GM12875 (cell line): Measurements from ENCODE around the gene CAVIN3.

Experiments
- H3K4me3 ChIP-seq: one replicate; pipeline ENCODE4 v1.5.1; 2011; ENCODE audit warnings: low read depth, low read length, control low read depth
- TF ChIP-seq, protein P1 (sequence below): IDR thresholded peaks from 2 replicates; pipeline ENCODE4 v1.5.1; 2011; ENCODE audit warnings: low read depth, mild to moderate bottlenecking, control low read depth, inconsistent platforms, low read length, moderate library complexity, borderline replicate concordance; ENCODE audit not compliant: insufficient read depth

Gene CAVIN3

DNA sequence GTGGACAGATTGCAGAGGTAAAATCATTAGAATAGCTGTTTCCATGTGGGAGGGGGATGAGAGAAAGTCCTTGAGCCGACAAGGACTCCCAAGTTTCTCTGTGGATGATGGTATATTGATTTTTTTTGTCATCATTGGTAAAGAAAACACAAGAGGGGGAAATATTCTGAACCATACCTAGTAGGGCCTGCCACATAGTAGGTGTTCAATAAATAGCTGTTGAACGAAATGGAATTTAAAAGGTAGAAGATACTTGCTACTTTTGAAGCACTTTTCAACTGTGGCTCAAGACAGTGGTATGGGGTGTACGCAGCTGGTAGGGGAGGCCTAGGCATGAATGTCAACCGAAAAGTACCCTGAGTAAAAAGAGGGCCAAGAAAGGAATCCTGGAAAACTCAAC is 2.1 kb downstream of the CAVIN3 start:
- no peak overlapping the region for H3K4me3 ChIP-seq
- TF ChIP-seq, protein P1, sequence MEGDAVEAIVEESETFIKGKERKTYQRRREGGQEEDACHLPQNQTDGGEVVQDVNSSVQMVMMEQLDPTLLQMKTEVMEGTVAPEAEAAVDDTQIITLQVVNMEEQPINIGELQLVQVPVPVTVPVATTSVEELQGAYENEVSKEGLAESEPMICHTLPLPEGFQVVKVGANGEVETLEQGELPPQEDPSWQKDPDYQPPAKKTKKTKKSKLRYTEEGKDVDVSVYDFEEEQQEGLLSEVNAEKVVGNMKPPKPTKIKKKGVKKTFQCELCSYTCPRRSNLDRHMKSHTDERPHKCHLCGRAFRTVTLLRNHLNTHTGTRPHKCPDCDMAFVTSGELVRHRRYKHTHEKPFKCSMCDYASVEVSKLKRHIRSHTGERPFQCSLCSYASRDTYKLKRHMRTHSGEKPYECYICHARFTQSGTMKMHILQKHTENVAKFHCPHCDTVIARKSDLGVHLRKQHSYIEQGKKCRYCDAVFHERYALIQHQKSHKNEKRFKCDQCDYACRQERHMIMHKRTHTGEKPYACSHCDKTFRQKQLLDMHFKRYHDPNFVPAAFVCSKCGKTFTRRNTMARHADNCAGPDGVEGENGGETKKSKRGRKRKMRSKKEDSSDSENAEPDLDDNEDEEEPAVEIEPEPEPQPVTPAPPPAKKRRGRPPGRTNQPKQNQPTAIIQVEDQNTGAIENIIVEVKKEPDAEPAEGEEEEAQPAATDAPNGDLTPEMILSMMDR = no peak

DNA sequence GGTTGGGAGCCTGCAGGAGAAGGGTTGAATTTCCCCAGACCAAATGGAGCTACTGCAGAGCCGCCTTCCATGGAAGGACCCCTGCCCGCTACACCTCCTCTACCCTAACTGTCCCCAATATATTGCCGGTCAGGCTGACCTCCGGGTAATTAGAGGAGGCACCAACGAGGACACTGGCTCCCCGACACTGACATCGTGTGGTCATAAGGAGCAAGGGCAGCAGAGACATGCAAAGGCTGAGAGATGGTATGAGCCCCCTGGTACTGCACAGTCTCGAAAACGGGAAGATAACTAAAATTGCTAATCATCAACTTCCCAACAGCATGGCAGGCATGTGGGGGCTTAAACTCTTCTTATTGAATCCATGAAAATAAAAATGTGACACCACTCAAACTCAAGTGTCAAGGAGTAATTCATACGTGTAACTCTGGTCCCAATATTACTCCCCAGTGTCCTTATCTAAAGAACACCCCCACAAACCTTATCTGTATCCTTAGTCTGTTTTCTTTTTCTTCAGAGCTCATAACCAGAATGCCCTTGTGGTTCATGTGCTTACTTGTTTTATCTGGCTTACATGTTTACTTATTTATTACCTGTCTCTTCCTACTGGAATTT is 4.4 kb downstream of the CAVIN3 start:
- no peak overlapping the region for H3K4me3 ChIP-seq
- TF ChIP-seq, protein P1 = peak; percentile 88

DNA sequence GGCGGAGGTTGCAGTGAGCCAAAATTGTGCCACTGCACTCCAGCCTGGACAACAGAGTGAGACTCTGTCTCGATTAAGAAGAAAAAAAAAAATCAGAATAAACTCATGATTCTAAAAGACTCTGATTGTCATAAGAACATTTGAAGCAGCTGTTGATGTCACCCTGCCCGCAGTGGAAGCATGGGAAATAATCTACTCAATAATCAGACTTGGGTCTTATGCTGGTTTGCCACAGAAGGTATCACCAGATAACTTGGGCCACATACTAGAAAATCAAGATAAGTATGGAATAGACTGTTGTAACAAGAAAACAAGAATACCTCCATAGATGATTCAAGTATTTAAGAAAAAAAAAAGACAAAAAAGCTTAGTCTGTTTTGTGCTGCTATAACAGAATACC is 8.2 kb downstream of the CAVIN3 start:
- TF ChIP-seq, protein P1 = no peak
- H3K4me3 ChIP-seq = no peak overlapping the region

DNA sequence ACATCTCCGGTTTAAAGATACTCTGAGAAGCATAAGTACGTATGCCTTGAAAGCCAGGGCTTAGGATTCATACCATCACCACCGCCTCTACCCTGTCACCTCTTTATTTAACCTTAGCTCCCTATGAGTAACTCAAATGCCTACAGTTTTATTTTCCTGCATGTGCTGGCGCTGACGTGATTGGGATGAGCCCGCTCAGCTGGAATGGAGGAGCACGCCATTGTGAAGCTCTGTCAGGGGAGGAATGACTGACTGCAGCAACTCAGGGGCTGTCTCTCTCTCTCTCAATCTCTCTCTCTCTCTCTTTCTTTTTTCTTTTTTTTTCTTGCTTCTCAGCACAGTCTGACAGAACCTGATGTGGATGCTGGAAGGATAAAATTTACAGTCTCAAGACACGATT is 12.4 kb downstream of the CAVIN3 start:
- TF ChIP-seq, protein P1 = no peak
- no peak overlapping the region for H3K4me3 ChIP-seq

DNA sequence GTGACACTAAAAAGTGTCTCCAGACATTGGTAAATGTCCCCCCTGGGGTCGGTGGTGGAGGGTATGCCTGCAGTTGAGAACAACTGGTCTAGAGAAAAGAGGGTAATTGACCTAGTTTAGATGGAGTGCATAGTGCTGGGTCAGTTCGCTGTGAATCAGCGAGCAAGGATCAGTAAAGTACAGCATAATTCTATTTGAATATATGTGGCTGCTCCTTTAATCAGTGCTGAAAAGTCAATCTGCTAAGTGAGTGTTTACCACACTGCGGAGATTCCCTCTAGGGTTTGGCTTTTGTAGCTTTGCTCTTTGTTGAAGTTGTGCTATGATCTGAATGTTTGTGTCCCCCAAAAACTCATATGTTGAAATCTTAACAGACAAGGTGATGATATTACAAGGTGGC is 15.0 kb downstream of the CAVIN3 start:
- no peak overlapping the region for H3K4me3 ChIP-seq
- TF ChIP-seq, protein P1 = no peak

DNA sequence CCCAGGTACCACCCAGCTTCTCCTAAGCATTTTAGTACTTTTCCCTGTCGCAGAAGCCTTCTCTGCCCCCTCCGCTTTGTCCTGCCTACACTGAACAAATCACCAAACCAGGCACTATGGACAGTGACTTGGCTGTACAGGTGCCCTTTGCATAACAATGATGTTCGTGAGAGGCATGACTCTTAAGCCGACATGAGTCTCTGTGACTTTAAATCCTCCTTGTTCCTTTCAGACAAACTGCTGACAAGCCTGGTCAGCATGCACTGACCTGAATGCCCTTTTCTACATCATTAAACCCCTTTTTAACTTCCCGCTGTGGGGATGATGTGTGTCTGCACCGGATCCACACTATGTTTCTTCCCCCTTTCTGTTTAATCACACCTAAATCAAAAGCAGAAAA is 16.6 kb downstream of the CAVIN3 start:
- no peak overlapping the region for H3K4me3 ChIP-seq
- TF ChIP-seq, protein P1 = no peak

DNA sequence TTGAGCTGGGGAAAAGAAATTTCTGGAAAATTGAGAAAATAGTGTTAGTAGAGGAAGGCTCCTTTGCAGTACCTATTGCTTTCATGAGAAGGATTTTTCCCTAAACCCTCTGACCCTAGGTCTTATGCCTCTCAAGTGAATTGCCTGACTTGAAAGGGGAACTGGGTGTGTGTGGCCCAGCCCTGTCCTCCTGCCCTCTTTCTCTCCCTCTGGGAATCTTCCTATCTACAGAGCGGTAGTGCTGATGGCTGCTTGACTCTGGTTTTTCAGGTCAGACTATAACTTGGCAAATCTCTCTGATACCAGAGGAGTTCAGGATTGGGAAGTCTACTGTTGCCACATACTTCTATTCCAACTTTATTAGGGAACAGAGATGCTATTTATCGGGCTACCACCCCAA is 19.2 kb downstream of the CAVIN3 start:
- no peak overlapping the region for H3K4me3 ChIP-seq
- TF ChIP-seq, protein P1 = no peak
